ENCODE measurements around the gene FAM181A. TPM values are rescaled to one million over a fixed set of nuclear protein-coding genes. Genes with fewer than 3 reads are reported as not detected.

The FAM181A gene
- total RNA-seq, 4 donors from 2014 or later: not detected

DNA sequence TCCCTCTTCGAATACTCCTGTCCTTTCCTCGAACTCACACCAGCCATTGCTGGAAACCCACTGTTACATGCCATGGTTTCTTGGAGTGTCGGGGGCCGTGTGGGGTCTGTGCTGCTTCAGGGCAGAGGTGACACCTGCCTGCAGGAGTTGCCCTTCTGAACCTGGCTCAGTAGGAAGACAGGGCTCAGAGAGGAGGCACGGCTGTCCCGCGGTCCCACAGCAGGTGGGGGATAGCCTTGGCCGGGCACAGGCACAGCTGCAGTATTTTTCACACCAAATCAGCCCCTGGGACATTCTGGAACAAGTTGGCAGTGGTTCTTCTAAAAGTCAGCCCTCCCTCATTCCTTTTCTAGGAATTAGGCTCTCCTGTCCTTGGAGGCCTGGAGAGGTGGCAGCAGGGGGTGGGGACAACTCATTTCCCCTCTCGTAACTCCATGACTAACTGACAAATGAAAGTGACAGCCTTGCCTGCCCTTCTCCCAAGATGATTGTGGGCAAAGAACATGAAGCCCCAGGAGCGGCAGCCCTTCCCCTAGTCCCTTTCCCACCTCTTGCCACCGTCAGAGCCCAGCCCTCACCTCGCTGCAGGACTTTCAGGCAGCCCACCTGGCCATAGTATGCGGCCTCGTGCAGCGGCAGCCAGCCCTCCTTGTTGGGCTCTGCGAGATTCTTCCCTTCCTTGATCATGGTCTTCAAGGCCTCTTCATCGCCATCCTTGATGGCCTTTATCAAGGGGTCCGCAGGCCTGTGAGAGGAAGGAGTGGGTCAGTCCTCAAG is 26.8 kb downstream of the FAM181A start:
- DNase-seq (ENCODE audit: low spot score in 2 of 2): no peak
- no peak overlapping the region for H3K4me3 ChIP-seq (ENCODE audit: low read depth, poor library complexity, severe bottlenecking)
- TF ChIP-seq, protein P1, sequence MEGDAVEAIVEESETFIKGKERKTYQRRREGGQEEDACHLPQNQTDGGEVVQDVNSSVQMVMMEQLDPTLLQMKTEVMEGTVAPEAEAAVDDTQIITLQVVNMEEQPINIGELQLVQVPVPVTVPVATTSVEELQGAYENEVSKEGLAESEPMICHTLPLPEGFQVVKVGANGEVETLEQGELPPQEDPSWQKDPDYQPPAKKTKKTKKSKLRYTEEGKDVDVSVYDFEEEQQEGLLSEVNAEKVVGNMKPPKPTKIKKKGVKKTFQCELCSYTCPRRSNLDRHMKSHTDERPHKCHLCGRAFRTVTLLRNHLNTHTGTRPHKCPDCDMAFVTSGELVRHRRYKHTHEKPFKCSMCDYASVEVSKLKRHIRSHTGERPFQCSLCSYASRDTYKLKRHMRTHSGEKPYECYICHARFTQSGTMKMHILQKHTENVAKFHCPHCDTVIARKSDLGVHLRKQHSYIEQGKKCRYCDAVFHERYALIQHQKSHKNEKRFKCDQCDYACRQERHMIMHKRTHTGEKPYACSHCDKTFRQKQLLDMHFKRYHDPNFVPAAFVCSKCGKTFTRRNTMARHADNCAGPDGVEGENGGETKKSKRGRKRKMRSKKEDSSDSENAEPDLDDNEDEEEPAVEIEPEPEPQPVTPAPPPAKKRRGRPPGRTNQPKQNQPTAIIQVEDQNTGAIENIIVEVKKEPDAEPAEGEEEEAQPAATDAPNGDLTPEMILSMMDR (IDR thresholded peaks at IDR 0.05): no peak
- TF ChIP-seq POLR2A (IDR thresholded peaks at IDR 0.05): no peak
- intact Hi-C loops (cut with DNase I; ENCODE audit: low total_unique reads): no loop called here
- WGBS, 2 donors: 84 to 87% methylated on average over 18 of the region's 18 CpGs

- H3K4me3 ChIP-seq (ENCODE audit: low read depth, poor library complexity, severe bottlenecking): no peak overlapping the region
- 91 to 97% methylated on average over 4 of the region's 4 CpGs for WGBS, 2 donors
- intact Hi-C loops (cut with DNase I; ENCODE audit: low total_unique reads): no loop called here
- TF ChIP-seq, protein P1 (IDR thresholded peaks at IDR 0.05): no peak
- no peak for TF ChIP-seq POLR2A (IDR thresholded peaks at IDR 0.05)
- DNase-seq (ENCODE audit: low spot score in 2 of 2): no peak
Measured at GRCh38 chr14:93954516-93954830, 27.3 kb downstream of the FAM181A start.

DNA sequence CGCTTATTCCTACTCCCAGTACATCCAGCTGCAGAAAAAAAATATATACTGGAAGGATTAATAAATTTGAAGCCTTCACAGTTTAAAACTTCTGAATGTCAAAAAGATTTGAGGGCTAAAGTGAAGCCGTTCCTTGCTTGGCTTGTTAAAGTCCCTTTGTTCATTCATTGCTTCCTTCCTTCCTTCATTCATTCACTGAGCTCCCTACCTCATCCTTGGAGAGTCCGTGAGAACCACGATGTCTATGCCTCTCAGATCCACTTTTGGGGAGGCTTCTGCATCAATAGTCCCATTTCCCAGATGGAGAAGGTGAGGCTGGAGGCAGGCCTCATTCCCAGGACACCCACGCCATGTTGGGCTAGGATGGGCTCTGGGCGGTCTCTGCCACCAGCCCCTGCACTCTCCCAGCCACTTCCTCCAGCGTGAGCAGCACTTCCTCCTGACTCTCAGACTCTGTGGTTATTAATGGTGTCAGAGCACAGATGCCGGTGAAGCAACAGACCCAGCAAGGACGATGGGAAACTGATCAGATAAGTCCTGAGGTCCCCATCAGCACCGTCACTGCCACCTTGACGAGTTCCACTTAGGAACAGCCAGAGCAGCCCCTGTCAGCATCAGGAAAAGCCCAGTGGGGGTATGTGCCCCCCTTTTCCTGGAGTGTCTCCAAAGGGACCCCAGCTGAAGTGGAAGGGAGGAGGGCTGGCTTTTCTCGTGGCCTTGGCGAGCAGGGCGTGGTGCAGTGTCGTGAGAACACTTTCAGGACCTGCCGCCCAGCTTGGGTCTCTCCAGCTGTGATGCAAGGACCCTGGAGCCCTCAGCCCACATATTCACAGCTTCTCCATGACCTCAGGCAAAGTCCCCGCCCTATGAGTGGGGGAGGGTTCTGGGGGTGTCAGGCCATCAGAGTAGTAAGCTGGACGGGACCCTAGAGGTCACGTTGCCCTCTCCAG is 28.0 kb downstream of the FAM181A start:
- TF ChIP-seq, protein P1 (IDR thresholded peaks at IDR 0.05): no peak
- no peak for TF ChIP-seq POLR2A (IDR thresholded peaks at IDR 0.05)
- no peak overlapping the region for H3K4me3 ChIP-seq (ENCODE audit: low read depth, poor library complexity, severe bottlenecking)
- no peak for DNase-seq (ENCODE audit: low spot score in 2 of 2)
- WGBS, 2 donors: 63 to 64% methylated on average over 19 of the region's 19 CpGs
- intact Hi-C loops (cut with DNase I; ENCODE audit: low total_unique reads): no loop called here

DNA sequence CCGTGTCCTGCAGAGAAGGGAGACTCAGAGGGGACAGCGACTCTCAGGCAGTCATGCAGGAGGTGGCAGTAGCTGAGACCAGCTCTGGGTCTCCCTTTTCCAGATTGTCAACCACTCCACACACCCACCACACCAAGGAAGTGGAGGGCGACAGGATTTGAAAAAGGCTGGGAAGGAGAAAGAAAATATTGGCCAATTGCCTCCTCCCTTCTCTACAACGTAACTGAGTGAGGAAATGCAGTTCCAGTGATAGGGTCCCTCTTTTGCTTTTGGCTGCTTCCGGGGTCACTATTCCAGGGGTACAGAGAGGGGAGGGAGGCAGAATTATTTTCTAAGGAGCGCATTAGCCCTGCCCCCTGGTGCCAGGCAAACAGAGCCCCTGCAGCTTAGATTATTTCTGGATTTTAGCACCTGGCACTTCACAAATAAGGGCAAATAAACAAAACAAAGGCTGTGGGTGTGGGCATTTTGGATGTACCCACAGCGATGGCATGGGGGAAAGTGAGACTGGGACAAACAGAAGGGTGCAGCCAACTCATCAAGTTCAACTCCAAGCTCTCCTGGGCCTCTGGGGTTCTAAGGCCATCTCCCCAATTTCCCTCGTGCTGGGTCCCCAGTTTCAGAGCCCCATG is 28.8 kb downstream of the FAM181A start:
- no peak for TF ChIP-seq POLR2A (IDR thresholded peaks at IDR 0.05)
- TF ChIP-seq, protein P1 (IDR thresholded peaks at IDR 0.05): no peak
- DNase-seq (ENCODE audit: low spot score in 2 of 2): no peak
- H3K4me3 ChIP-seq (ENCODE audit: low read depth, poor library complexity, severe bottlenecking): no peak overlapping the region
- 61 to 65% methylated on average over 8 of the region's 8 CpGs for WGBS, 2 donors
- intact Hi-C loops (cut with DNase I; ENCODE audit: low total_unique reads): no loop called here

DNA sequence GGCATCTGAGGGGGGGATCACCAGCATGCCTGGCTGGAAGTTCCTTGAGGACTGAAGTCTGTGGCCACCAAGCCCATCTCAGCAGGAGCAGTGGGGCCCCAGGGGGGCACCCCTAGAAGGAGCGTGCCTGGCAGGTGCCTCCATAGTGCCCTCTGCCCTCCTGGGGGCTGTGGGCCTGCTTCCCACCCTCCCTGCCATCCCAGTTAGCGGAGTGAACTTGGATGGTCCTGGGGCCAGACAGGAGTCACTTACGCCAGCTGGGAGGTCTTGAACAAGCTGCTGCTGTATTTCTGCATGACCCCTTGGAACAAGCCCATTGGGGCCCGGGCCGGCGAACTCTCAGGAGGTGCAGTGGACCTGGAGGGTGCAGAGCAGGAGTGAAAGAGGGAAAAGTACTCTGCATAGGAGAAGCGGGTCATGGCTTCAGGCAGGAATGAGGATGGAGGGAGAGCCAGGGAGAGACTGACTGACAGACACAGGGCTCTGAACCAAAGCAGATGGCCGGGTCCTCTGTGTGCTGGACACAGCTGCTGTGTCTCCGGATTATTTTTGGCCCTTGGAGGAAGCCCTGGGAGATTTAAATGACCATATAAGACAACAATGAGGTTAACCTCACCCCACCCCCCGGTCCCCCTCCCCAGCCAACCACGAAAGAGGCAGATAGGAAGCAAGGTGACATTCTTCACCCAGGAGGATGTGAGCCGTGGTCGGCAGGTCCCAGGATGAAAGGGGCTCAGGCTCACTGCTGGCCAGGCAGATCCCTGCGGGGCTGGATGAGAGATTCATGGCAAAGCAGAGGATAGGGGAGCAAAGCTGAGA is 29.6 kb downstream of the FAM181A start:
- TF ChIP-seq, protein P1 (IDR thresholded peaks at IDR 0.05): no peak
- TF ChIP-seq POLR2A (IDR thresholded peaks at IDR 0.05): no peak
- no peak overlapping the region for H3K4me3 ChIP-seq (ENCODE audit: low read depth, poor library complexity, severe bottlenecking)
- 78 to 83% methylated on average over 9 to 14 of the region's 14 CpGs for WGBS, 2 donors
- no peak for DNase-seq (ENCODE audit: low spot score in 2 of 2)
- intact Hi-C loops (cut with DNase I; ENCODE audit: low total_unique reads): no loop called here

All from lower leg skin (tissue), 4 donors.